Activated CD4-positive, CD25-positive, alpha-beta regulatory T cell (primary cell): Measurements from ENCODE around the gene TMEM150A.
"Not testable (repeated sequence)": the region's sequence is repeated elsewhere in the genome, so short reads cannot be mapped to it uniquely, and the experiment has no call there.

Source experiments
- DNase-seq, 4 experiments: peaks; one replicate each; lab custom pipeline; 2025; lab: John Stamatoyannopoulos, UW

The TMEM150A gene

DNA sequence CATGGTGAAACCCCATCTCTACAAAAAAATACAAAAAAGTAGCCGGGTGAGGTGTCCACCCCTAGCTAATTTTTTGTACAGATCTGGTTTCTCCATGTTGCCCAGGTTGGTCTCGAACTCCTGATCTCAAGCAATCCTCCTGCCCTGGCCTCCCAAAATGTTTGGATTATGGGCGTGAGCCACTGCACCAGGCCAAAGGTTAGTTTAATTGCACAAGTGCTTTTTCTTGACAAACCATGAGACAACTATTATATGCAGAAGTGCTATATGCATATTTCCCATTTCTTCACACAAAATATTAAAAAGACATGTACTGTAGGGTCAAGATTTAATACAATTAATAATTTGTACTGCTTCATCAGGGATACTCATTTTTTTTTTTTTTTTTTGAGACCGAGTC, 36.2 kb downstream of the TMEM150A start:
- no peak for DNase-seq

DNA sequence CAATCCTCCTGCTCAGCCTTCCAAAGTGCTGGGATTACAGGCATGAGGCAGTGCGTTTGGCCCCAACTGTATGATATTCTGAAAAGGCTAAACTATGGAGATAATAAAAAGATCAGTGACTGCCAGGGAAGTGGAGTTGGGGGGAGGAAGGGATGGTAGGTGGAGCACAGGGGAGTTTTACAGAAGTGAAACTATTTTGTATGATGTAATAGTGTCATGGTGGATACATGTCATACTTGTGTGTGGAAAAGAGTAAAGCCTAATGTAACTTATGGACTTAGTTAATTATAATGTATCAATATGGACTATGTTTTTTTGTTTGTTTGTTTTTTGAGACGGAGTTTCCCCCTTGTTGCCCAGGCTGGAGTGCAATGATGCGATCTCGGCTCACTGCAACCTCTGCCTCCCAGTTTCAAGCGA, 38.3 kb downstream of the TMEM150A start:
- no peak for DNase-seq

DNA sequence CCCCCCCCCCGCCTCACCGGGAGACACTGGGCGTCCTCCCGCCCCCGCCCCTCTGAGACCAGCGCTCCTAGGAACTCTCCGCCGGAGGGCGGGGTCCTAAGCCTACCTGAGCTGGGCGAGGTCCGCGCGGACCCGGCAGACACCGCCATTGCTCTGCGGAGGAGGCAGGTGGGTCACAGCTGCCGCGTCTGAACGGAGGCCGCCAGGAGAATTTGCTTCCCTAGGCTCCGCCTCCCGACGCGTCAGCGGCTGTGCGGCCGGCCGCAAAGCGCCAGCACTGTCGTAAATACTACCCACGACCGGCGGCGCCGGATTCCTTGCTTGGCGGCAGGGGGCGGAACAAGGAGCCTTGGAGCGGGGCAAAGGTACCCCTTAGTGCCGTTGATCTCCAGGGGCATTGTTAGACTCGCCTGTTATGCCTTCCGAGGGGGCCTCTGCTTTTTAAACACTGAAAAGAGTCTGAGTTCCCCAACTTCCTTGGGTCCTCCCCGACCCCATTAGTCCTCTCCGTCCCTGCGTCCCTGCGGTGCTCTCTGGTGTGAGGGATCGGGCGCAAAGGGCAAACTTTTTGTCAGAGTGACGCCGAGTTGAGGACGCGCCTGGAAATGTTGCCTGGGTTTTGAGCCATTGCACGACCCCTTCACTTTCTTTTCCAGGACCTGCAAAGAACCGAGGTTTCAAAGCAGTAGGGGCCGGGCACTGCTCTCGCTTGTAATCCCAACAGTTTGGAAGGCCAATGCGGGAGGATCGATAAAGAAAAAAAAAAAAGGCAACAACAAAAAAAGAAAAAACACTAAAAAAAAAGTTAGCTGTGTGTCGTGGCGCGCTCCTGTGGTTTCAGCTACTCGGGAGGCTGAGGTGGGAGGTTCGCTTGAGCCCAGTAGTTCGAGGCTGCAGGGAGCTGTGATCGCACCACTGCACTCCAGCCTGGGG, 41.0 kb downstream of the TMEM150A start, which contains the start of gene GGCX:
GGCX (minus strand) TSS at position 214 of the 933 bp plus-strand sequence; CDS start at position 149, 65 bp downstream.
- peak; percentile 80 to 92 (median 90) for DNase-seq

DNA sequence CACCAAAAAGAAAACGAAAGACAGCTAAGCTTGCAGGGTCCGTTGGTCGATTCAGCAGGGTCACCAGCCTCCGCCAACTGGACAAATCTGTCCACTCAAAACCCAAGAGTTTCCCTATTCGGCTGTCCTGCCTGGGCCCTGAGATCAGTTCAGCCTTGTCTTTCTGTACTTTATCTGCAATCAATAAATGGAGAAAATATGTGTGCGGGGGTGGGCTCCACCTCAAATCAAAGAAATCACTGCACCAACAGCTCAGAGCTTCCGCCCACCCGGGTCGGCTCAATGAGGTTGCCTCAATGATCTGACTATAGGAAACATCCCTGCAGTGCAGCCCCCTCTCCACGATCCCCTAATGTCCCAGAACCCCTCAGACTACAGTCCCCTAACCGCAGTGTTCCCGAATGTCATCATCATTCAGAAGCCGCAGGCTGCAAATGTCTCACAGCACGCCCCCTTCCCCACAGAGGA, 41.7 kb downstream of the TMEM150A start:
- DNase-seq, result no peak

DNA sequence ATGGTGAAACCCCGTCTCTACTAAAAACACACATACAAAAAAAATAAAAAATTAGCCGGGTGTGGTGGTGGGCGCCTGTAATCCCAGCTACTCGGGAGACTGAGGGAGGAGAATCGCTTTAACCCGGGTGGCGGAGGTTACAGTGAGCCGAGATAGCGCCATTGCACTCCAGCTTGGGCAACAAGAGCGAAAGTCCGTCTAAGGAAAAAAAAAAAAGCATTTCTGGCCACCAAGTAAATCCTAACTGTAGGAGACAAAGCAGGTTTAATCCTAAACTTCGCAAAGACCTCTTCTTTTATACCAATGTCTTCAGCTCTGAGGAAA, 42.1 kb downstream of the TMEM150A start:
- not testable (repeated sequence) for DNase-seq

DNA sequence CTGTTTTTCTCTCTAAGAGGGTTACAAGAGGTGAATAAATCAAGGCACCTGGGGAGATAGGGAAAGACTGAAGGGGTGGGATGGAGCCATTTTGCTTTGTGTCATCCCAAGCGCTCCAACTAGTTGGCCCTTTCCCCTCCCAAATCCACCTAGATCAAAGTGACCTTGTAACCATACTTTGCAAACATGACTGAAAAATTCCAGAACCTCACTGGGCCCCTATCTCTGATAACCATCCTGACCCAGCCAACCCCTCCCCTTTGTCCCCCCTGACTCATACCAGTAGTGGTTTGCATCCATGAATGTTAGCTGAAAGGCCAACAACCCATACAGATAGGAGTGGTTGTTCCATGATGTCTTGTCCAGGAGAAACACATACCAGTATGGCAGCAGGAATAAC, 44.3 kb downstream of the TMEM150A start:
- no peak for DNase-seq

DNA sequence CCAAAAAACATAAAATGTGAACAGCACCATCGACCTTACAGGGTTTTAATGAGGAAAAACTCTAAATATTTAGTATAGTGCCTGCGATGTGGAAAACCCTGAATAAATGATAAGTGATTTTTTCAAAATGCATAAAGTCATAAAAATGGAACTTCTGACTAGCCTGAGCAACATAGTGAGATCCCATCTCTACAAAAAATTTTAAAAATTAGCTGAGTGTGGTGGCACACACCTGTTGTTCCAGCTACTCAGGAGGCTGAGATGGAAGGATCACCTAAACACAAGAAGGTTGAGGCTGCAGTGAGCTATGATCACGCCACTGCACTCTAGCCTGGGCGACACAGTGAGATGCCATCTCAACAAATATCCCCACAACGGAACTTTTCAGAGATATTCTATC, 45.4 kb downstream of the TMEM150A start:
- DNase-seq, result no peak

- DNase-seq, result no peak
Observed at GRCh38 chr2:85554980-85555612, 47.4 kb downstream of the TMEM150A start.

DNA sequence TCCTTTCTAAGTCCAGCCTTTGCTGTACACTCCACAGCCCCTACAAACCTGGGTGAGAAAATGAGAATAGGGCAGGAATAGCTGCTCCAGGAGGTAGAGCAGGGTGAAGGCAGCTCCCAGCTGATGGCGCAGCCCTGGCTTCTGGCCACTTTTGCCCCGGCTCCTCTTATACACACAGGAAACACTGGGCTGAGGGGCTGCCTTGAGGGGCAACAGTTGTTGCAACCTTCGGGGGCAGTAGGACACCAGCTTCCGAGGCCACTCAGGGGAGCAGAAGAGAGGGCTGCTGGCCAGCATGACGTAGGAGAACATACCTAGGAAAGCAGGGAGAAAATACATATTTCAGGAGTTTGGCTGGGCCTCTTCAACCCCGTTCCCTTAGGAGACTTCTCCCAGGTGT, 49.3 kb downstream of the TMEM150A start:
- DNase-seq, result no peak

DNA sequence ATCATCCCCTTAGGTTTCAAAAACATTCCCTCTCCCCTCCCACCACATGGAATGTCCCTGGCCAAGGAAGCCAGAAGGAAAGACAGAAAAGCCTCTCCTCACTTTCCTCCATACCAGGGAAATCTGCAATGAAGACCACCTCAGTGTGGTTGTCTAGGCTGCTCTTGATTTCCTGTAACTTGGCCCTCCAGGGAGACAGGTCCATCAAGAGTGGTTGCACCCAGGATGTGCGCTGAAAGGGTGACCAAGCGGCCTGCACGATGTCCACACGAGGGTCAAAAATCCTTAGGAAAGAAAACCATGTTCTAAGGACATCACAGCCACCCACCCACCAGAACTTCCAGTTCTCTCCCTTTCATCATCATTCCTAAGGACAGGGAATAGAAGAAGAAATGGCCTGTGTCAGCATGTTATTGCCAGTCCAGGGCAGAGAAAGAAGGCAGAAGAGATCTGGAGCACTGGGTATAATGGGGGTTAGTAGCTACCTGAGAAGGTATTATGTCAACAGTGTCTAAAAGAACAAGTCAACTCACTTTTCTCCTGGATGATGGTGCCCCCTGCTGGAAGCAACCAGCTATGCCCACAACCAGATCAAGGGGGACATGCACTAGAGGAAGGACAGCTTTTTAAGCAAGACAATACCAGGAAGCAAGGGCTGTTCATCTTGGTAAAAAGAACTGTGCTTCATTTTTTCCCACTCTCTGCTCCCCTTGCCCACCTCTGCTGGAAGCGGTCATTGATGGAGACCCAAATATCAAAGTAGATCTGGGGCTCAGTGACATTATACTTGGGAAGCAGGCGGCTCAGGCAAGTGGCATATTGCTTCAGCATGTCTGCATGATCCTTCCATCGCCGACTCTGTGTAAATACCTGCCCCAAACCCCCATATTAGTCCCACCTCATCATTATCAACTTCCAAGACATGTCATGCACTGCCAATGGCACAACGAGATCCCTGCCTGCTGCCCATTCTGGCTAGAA, 50.5 kb downstream of the TMEM150A start:
- DNase-seq, result peak; percentile 74 to 84 (median 74)

DNA sequence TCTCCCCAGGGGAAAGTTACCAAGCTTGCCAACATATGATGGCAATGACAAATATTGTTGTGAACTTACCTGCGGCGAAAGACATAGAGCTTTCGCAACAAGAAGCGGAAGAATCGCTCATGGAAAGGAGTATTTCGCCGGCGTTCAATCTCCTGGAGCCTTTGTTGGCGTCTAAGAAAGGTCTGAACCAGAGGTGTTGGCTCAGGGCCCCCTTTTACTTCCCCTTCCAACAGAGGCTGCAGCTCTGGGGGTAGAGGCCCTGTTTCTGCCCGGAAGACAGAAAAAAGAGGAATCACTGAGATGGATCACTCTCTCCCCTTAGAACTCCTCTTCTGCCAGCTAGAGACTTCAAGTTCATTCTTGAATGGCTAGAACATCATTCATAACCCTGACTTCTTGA, 52.0 kb downstream of the TMEM150A start:
- DNase-seq, result no peak

DNA sequence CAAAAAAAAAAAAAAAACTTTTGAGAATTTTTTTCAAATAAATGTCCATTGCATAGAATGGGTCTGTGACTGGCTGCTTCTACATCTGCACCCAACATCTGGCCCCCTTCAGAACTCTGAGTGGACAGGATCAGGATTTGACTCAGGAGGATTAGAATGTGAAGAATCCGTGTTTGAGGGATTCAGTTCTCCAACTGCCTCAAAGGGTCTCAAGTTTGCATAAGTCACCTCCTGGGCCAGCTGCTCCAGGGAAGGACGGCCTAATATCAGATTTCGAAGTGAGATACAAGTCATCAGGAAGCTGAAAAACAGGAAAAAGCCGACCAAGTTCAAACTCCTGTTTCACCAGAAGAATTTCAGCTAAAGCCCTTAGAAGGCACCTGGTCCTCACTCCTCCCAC, 52.7 kb downstream of the TMEM150A start:
- no peak for DNase-seq

- DNase-seq, result no peak
Observed at GRCh38 chr2:85549095-85549494, 53.4 kb downstream of the TMEM150A start.

- no peak for DNase-seq
Observed at GRCh38 chr2:85548608-85548900, 53.9 kb downstream of the TMEM150A start.
